ENCODE results near the gene CDS1. TPM values are rescaled to one million over a fixed set of nuclear protein-coding genes. Genes with fewer than 3 reads are reported as not detected.

CDS1 gene
- total and polyA plus RNA-seq, 2 of the 8 experiments (the other 6 are each of a cell fraction or from before 2014, with no cell fraction given), result 8.7 to 13.9 TPM

DNA sequence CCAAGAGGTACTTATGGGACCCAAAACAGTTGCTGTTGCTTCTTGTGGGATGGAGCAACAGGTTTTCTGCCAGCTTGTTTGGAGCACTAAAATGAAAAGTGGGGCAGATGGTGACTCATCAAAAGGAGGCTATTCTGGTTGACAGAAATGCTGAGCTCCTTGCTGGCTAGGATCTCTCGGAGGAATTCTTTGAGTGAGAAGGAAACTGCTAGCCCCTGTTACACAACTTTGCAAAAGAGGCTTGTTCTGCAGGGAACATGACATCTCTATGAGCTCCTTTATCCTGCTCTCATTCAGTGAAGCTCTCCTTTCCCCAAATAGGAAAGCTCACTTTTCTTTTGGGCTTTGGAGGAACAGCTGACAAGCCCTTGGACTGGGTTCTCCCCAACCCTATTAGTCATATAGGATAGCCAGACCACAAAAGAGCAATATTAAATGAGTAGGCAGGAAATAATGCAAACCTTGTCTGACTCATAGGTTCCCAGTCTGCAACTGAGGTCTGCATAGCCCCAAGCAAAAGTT is 108.3 kb downstream of the CDS1 start:
- DNase-seq (ENCODE audit: low read depth in 1 of 2, low spot score in 2 of 2) (no peak), FAIRE-seq (peak; percentile 13)
- no peak overlapping the region for H3K23ac ChIP-seq (ENCODE audit: insufficient read length)
- no peak overlapping the region for H2BK12ac ChIP-seq (ENCODE audit: low read depth, low read length)
- no peak overlapping the region for H3K4me2 ChIP-seq (ENCODE audit: insufficient read depth in 1 of 2, low read depth in 2 of 2, low read length in 2 of 2)
- peaks cover 4 to 51% (median 24%) of the 10 kb centered on the region in 4 experiments for H3K36me3 ChIP-seq (ENCODE audit: control insufficient read depth in 2 of 4, insufficient read depth in 4 of 4, low read length in 3 of 4)
- H2BK120ac ChIP-seq (replicated peaks; ENCODE audit: low read depth, low read length), result no peak overlapping the region
- no peaks in the 10 kb centered on the region for H3K27me3 ChIP-seq (replicated peaks in 1 of 4; ENCODE audit: control insufficient read depth in 3 of 4, extremely low read depth in 1 of 4, insufficient read depth in 3 of 4, low read length in 3 of 4)
- no peak overlapping the region for H4K5ac ChIP-seq (ENCODE audit: insufficient read length, low read depth, low read length)
- no peak overlapping the region for H3K14ac ChIP-seq (ENCODE audit: insufficient read length)
- no peak overlapping the region for H4K91ac ChIP-seq (replicated peaks; ENCODE audit: insufficient read length, low read length)
- H3K79me2 ChIP-seq (ENCODE audit: control insufficient read depth in 1 of 2, insufficient read depth in 2 of 2, low read length in 2 of 2), result no peaks in the 10 kb centered on the region
- no peak overlapping the region for H2AK5ac ChIP-seq (ENCODE audit: low read depth, low read length)
- H3K79me1 ChIP-seq (ENCODE audit: low read depth, low read length), result no peaks in the 10 kb centered on the region
- H3K56ac ChIP-seq (replicated peaks; ENCODE audit: insufficient read length, low read depth, low read length), result no peak overlapping the region
- H4K20me1 ChIP-seq (replicated peaks in 1 of 2; ENCODE audit: control insufficient read depth in 1 of 2, insufficient read depth in 2 of 2, low read length in 2 of 2), result no peaks in the 10 kb centered on the region
- no peaks in the 10 kb centered on the region; the same call in 1 of the 2 replicates for H3K23me2 ChIP-seq (ENCODE audit: low read depth, low read length)
- H3K9me3 ChIP-seq (ENCODE audit: insufficient read depth in 2 of 2, low read depth in 1 of 2, low read length in 1 of 2), result no peaks in the 10 kb centered on the region
- POLR2A ChIA-PET (ENCODE audit: partially characterized antibody), result interaction anchor here (0.7 kb wide), 1 partner anchor 98 kb away, joined by 3 read pairs; no protein-coding TSS in a partner anchor
- H3K27ac ChIP-seq (ENCODE audit: low read depth, low read length), result no peak overlapping the region
- no peak overlapping the region for H4K8ac ChIP-seq (ENCODE audit: extremely low read depth, insufficient read depth, low read length)
- no peak overlapping the region for H2BK20ac ChIP-seq (ENCODE audit: low read length)
- no peak overlapping the region for H2AFZ ChIP-seq (ENCODE audit: low read length)
- H3K4me3 ChIP-seq (ENCODE audit: extremely low read depth in 1 of 4, insufficient read depth in 2 of 4, low read depth in 3 of 4, low read length in 4 of 4), result no peak overlapping the region
- no peak overlapping the region for H2BK5ac ChIP-seq (ENCODE audit: low read depth, low read length)
- H3K4ac ChIP-seq (replicated peaks; ENCODE audit: insufficient read length, low read depth, low read length), result no peak overlapping the region
- no peak overlapping the region for H3K9ac ChIP-seq (replicated peaks in 1 of 4; ENCODE audit: extremely low read depth in 1 of 4, low read depth in 3 of 4, low read length in 3 of 4)
- CTCF ChIA-PET (ENCODE audit: partially characterized antibody), result interaction anchor here (1.0 kb wide), 1 partner anchor 112 kb away, joined by 5 read pairs; no protein-coding TSS in a partner anchor
- H3K18ac ChIP-seq (ENCODE audit: extremely low read depth, low read length), result no peak overlapping the region
- H2BK15ac ChIP-seq (ENCODE audit: low read length), result no peak overlapping the region
- WGBS, 2 experiments (ENCODE audit: extremely low coverage in 1 of 2, insufficient coverage in 1 of 2, insufficient read length in 1 of 2, insufficient replicate concordance in 2 of 2, low coverage in 1 of 2, low lambda C conversion rate in 2 of 2, missing lambda C conversion rate in 1 of 2), result 100% methylated on average over 1 of the region's 1 CpG; no CpG with 5 or more reads in 1 of the 2 experiments
- peaks cover 0 to 4% (median 0%) of the 10 kb centered on the region in 4 experiments; a peak in 2 of 7 replicates for H3K4me1 ChIP-seq (replicated peaks in 1 of 4; ENCODE audit: control insufficient read depth in 3 of 4, insufficient read depth in 4 of 4, low read length in 3 of 4)
- no peak for TF ChIP-seq BACH1 (IDR thresholded peaks at IDR 0.05; ENCODE audit: low read length)
- TF ChIP-seq CEBPB (IDR thresholded peaks at IDR 0.05; ENCODE audit: low read depth, low read length), result no peak
- no peak for TF ChIP-seq SP2 (IDR thresholded peaks at IDR 0.05; ENCODE audit: low read length)
- TF ChIP-seq, protein P1, sequence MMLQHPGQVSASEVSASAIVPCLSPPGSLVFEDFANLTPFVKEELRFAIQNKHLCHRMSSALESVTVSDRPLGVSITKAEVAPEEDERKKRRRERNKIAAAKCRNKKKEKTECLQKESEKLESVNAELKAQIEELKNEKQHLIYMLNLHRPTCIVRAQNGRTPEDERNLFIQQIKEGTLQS (IDR thresholded peaks at IDR 0.05; ENCODE audit: insufficient read depth, low read depth, low read length), result no peak
- TF ChIP-seq TEAD4 (IDR thresholded peaks at IDR 0.05; ENCODE audit: low read depth, low read length), result no peak

All from H1 (cell line).